Hypothalamus (tissue), 51 donors: Measurements from ENCODE around the gene CDC14A.

ENCODE experiments used
- DNase-seq, 51 donors: peaks; one replicate each; lab custom pipeline; 2025; lab: John Stamatoyannopoulos, UW

The CDC14A gene

GRCh38 chr1:100478816-100479215, 126.5 kb downstream of the CDC14A start:
- DNase-seq = no peak

GRCh38 chr1:100479620-100480338, 127.5 kb downstream of the CDC14A start:
- DNase-seq = no peak

GRCh38 chr1:100481303-100481702, 129.0 kb downstream of the CDC14A start:
- no peak for DNase-seq

DNA sequence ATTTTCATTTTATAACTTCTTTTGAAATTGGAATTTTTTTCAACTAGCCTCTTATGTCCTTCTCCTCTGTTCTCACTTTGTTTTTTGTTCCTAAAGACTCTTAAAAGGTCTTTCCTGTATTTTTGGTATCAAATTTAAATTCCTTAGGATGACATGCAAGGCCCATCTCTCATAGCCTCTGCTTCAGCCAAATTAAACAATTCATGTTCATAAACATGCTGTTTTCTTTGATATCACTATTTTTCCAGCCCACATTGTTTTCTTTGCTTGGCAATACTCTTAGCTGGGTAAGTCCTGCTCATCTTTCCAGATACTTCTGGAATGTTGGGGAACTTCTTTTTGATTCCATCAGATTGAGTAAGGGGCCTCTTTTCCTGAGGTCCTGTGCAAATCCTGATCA, 129.9 kb downstream of the CDC14A start:
- no peak for DNase-seq

GRCh38 chr1:100482748-100483147, 130.4 kb downstream of the CDC14A start:
- DNase-seq = no peak

GRCh38 chr1:100483230-100483629, 130.9 kb downstream of the CDC14A start:
- DNase-seq = no peak

- no peak for DNase-seq
These were observed 133.6 kb downstream of the CDC14A start for GRCh38 chr1:100485855-100486258.

DNA sequence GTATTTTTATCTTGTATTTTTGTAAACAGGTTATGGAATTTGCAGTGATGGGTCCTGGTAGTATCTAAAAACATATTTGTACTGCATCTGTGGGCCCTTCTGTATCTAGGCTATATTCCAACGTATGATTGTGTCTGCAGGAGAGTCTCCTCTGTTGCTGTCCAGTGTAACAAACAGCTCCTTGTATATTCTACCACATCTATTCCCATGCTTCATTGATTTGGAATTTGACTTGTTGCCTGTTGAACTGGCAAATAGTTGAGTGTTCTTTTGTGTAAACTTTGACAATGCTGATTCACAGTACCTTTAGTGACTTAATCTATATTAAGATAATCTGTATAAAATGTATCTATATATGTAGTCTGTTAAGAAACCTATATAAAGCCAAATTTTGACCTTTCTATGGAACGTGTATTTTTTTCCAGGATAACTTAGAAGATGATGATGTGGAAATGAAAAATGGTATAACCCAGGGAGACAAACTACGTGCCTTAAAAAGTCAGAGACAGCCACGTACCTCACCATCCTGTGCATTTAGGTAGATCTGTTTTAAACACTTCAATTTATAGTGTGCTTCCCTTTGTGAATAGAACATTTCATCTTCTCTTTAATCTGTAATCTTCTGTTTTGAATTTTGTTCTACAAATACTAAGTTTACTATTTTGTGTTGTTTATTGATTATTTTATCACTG, 142.2 kb downstream of the CDC14A start:
- DNase-seq = no peak

GRCh38 chr1:100496896-100497295, 144.6 kb downstream of the CDC14A start:
- no peak for DNase-seq

DNA sequence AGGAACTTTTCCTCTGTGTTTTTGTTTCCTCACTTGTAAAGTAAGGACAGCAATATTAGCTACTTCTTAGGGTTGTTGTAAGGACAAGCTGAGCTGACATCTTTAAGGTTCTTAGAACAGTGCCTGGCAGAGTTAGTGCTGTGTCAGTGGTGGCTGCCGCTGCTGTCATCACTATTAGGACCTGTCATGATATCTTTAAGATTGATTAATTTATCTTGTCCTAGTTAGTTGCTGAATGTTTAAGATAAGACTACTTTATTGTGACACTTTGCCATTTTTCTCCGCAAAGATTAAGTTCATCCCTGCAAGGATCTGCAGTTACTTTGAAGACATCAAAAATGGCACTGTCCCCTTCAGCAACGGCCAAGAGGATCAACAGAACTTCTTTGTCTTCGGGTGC, 145.5 kb downstream of the CDC14A start:
- DNase-seq = no peak

GRCh38 chr1:100499194-100499811, 147.0 kb downstream of the CDC14A start:
- no peak for DNase-seq

DNA sequence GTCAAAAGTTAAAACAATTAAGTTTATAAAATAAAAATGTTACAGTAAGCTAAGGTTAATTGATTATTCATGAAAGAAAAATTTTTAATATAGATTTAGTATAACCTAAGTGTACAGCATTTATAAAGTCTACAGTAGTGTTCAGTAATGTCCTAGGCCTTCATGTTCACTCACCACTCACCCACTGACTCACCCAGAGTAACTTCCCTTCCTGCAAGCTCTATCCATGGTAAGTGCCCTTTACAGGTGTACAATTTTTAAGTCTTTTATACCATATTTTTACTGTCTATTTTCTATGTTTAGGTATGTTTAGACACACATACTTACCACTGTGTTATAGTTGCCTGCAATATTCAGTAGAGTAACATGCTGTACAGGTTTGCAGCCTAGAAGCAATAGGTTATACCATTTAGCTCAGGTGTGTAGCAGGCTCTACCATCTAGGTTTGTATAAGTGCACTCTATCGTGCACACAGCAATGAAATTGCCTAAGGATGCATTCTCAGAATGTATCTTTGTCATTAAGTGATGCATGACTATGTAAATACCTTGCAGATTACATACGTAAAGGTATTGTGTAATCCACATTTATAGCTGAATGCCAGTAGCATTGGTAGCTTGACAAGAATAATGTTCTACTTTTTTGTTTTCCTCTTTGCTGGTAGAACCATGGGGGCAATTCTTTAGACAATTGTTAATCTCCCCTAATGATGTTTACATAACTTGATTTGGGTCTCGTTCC, 149.9 kb downstream of the CDC14A start:
- DNase-seq = no peak

GRCh38 chr1:100506217-100506616, 153.9 kb downstream of the CDC14A start:
- no peak for DNase-seq

DNA sequence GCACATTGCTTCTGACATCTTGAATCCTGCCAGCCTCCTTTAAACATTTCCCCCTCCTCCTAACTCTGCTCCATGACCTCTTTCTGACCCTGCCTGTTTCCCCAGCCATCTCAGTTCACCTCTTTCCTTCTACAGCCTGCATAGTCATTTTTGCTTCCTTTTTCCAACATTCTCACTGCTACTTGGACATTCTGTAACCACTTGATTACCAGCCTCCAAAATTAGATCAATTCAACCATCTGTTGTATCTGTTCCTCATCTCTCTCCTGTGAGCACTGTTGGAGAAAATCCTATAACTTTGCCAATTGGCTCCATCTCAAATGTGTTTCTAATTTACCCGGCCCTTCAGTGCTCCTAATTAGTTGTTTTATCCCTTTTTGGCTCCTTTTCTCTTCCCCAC, 158.1 kb downstream of the CDC14A start:
- no peak for DNase-seq

DNA sequence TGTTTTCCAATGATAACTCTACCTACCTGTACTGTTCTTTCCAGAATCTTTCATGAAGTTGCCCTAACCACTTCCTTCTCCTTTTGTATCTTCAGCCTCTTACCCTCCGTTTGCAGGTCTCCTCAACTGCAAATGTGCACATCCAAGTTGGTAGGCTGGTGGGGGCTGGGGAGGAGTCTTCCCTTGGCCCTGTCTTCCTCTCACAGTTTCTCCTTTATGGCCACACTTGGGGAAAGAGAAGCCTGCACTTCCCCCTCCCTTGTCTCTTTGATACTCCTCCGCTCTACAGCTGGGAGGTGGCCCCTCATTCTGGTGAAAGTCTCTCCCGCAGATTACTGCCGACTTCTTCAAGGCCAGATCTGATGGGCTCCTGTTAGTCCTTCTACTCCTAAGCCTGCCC, 158.8 kb downstream of the CDC14A start:
- no peak for DNase-seq

GRCh38 chr1:100511773-100512172, 159.5 kb downstream of the CDC14A start:
- no peak for DNase-seq

- DNase-seq = no peak
These were observed 160.6 kb downstream of the CDC14A start for GRCh38 chr1:100512803-100513352.

- DNase-seq = no peak
These were observed 164.6 kb downstream of the CDC14A start for GRCh38 chr1:100516857-100517256.

DNA sequence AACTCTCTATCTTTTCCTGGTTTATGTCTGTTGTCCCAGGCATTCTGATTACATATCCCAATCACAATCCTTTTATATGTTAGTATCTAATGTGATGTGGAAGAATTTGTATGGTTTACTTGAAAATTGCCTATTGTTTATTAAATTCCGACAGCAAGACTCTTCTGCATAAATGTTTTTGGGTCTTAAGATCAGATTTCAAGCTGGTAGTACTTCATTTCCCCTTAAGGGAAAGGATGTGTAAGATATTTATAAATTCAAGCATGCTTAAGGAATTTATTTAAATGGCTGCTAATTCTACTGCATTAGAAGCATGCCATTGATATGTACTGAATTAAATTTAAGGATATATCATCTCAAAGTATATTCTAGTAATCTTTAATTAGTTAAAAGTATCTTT, 165.2 kb downstream of the CDC14A start:
- no peak for DNase-seq

DNA sequence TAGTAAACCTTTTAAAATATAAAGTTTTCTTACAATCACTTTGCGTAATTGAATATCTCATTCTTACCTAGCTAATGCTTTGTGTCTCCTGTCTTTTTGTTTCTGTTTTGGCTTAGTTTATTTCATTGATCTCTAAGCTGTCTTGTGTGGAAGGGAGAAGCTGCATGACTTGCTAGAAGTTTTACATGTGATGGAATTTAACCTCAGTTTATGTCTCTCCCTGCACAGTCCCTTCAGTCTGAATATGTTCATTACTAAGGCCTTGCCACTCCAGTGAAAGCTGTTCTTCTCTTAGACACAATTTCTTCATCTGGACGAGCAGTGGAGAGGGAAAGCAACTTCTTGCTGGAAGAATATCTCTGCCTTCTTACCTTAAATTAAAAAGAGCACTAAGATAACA, 165.7 kb downstream of the CDC14A start:
- no peak for DNase-seq
